ENCODE data around the gene SLC39A8.
A peak's percentile ranks its signal among the peaks of the same experiment; 100 is the strongest.

Gene SLC39A8

DNA sequence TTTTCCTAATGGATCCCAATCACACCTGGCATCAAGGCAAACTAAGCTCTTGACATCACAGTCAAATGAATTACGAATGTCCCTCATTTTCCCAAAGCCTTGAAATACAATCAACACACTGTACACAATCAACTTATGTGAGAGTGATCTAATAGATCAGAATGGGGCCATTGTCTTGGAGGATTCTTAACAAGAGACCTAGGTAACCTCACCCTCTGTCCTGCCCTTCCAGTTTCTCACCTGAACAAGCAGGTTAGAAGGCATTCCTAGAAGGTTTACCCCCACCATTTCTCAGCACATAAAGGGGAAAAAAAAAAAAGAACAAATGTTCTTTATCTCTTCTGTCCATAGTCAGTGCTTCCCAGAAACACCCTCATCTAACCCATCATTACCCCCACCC lies 6.3 kb downstream of the SLC39A8 start:
- no peak for DNase-seq

DNA sequence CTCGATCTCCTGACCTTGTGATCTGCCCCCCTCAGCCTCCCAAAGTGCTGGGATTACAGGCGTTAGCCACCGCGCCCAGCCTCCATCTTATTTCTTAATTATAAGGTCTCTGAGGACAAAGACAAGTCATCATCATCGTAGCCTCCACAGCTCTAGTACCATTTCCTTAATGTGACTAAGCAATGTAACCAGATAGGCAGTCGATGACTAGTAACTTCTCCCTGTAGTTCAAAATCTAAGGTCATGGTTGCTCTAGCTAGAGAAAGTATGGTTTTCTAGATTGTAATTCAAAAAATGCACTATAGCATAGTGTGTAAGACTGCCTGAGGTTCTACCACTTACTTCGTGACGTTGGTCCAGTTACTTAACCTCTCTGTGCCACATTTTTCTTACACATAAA lies 6.9 kb downstream of the SLC39A8 start:
- DNase-seq, result no peak

DNA sequence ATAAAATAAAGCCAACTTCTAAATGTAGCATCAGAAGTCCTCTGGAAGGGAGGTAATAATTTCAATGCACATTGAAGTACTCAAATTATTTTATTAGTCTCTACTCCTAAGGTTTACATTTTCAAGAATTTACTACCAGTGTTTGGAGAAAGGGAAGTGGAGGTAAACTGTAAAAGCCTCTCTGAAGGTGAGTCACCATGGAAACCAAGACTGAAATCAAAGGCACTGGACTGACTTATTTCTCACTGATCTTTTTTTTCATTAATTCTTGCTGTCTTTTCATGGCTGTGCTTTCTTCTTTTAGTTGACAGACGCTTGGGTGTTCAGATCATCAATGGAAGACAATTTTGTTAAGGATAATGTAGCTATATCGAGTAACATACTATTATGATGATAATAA lies 9.7 kb downstream of the SLC39A8 start:
- DNase-seq, result no peak

DNA sequence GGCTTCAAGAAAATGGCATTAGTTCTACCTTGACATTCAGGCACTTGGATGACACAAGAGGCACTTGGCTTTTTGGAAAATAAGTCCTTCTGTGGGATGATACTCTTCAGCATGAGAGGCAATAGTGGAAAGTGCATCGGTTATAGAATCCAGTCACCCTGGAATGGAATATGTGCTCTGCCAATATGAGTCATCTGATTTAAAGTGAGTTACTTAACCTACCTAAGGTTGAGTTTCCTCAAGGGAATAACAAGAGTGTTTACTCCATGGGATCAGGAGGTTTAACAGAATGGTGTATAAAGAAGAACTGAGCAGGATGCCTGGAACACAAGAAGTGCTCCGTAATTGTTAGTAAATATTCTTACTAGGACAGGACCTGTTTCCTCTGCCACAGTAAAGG lies 10.7 kb downstream of the SLC39A8 start:
- no peak for DNase-seq

DNA sequence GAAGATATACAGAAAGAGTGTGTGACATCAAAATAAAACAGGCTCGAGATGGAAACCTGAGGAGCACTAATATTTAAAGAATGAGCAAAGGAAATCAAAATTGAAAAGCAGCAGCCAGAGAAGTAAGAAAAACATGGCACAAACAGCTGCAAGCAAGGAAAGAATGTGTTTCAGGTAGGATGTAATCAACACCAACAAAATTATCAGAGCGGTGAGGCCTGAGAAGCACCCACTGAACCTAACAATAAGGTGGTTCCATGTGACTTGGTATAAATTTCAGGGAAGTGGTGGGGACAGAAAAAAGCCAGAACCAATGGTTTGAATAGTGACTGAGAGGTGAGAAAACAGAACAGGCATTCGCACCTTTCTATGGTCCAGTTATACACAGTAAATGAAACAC lies 11.5 kb downstream of the SLC39A8 start:
- no peak for DNase-seq

DNA sequence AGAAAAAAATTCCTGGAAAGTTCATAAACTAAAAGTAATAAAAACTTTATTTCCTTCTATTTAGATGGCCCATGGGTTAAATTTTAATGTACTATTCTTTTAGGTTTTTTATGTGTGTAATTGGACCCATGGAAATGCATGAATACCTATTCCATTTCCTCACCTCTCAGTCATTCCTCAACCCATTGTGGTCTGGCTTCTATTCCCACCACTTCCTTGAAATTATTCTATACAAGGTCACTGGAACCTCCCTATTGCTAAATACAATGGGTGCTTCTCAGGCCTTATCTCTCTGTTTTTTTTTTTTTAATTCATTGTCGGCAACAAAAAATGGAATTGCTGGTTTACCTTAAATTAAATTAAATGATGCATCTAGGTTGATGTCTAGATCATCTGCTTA lies 17.2 kb downstream of the SLC39A8 start:
- DNase-seq, result peak; percentile 16

DNA sequence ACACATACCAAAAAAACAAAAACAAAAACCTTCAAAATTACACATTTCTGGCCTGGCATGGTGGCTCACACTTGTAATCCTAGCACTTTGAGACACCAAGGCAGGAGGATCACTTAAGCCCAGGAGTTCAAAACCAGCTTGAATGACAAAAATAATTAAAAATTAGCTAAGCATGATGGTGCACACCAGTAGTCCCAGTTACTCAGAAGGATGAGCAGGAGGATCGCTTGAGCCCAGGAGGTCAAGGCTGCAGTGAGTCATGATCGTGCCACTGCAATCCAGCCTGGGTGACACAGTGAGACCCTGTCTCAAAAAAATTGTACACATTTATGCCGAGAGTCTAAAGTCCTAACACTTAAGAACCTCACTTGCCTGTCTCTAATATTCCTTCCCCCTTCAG lies 18.3 kb downstream of the SLC39A8 start:
- DNase-seq, result no peak

DNA sequence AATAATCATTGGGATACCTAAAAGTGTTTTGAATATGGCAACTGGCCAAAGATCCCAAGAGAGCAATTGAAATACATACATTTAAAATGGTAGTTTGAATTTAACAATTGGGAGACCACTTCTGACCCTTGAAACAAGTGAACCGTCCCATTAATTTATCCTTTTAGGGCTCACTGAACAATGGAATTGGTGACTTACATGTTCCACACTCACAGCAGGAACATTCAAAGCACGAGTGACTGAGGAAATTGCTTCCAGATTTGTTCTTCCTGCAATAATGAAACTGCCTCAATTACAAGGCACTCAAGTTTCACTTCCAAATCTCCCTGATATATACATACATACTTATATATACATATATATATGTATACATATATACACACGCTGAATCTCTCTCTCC lies 20.6 kb downstream of the SLC39A8 start:
- DNase-seq, result no peak

DNA sequence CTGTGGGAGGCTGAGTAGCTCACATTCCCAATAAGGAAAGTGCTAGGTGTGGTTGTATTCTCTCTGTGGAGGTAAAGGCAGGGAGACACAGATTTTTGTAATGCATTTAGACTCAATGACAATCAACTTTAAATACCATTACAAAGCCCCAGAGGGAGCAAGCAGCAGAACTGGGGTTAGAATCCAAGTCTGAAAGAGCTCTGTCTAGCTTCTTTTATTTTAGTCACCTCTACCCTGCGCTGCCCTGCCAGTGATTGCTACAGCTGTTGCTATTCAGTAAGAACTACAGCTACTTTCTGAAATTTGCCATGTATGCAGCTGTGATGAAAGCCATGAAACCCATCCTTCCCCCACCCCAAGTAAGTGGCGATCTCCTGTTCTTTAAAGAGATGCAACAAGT lies 22.5 kb downstream of the SLC39A8 start:
- no peak for DNase-seq

DNA sequence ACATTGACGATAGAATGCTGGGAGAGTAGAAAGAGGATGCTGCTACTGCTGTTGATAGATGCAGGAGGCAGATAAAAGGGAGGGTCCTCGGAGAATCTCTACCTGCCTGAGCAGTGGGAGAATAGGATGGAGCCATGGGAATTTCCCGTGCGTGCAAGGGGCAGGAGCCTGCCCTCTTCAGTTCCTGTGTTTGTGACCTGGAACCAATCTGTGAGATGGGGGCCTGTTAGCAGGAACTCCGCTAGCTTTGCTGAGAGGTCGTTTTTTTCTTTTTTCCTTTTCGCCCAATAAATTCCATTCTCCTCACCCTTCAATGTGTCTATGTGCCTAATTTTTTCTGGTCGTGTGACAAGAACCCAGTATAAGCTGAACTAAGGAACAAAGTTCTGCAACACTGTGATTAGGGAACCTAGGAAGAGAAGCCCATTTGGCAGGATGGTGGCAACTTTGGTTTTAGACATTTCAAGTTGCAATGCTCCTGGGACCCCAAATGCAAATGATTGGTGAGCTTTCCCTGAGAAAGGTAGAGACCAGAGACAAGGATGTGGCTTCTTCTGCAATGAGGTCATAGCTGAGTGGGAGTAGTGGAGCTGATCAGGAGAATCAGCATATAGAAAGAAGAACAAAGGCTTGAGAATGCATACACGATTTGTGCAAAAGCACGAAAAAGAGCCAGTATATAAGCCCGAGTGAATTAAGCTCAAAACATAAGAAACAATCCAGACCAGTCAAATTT lies 23.9 kb downstream of the SLC39A8 start:
- DNase-seq, result no peak

DNA sequence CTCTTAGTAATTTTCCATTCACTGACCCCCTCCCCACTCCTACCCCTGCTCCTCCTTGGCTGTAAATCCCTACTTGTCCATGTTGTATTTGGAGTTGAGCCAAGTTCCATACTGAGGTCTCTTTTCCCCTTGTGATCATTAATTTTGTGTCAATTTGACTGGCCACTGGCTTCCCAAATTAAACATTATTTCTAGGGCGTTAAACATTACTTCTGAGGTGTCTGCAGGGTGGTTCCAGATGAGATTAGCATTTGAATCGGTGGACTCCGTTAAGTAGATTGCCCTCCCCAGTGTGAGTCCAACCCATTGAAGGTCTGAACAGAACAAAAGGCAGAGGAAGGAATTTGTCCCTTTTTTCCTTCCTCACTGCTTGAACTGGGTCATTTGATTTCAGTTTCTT lies 25.7 kb downstream of the SLC39A8 start:
- DNase-seq, result no peak

DNA sequence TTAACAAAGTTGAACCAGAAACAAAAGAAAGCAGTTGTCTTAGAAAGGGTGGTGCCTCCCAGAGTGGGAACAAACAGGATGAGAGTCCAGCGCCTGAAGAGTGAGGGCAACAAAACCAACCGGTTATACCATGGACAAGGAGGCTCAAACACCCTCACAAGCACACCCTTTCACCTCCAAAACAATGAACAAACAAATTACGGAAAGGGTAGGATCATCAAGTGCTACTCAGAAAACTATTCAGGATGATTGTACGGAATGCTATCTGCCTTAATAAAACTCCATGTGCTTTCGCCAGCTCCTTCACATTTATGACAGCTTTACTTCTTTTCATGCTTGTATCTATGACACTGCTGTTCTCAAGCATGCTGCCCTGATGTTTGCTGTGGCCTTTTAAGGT lies 26.8 kb downstream of the SLC39A8 start:
- DNase-seq, result no peak

DNA sequence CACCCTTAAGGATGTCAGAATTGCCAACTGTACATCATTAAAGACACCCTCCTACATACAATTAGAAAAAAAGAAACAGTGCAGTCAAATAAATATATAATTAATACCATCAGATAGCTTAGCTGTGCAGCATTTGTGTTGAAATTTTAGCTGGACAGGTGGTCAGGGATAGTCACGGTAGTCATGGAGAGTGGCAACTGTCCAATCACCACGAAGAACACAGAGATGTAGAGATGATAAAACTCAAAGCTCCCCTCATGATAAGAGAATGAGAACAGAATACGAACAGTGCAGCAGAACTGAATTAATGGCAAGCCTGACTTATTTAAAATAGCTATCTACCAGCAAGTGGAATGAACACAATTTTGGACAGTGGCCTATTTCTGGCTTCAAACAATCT lies 27.2 kb downstream of the SLC39A8 start:
- no peak for DNase-seq

DNA sequence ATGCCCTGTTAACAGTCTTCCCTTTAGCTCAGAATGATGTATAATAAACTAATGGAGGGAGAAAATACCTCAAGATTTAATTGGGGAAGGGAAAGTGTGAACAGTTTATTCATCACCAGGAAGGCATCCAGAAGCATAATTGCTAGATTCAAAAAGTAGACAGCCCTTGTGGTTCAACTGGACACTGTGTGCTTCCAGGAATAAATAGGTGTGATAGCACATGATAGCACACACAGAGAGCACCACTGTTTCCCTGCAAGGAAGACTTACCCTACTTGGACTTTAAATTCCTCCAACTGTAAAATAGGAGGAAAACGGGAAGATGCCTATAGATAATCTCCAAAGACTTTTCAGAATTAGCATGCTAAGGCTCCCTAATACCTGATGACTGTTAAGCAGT lies 27.8 kb downstream of the SLC39A8 start:
- no peak for DNase-seq

DNA sequence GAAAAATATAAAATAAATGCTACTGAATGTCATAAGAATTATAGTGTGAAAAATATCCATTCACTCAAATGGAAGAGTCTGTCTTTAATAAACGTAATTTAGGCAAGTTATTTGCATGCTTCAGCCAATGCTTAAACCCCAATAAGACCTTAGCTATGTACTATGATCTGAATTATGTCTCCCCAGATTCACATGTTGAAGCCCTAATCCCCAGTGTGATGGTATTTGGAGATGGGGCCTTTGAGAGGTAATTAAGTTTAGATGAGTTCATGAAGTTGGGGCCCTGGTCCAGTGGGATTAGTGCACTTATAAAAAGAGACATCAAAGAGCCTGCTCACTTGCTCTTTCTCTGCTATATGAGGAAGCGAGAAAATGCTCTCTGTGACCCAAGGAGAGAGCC lies 28.7 kb downstream of the SLC39A8 start:
- no peak for DNase-seq

DNA sequence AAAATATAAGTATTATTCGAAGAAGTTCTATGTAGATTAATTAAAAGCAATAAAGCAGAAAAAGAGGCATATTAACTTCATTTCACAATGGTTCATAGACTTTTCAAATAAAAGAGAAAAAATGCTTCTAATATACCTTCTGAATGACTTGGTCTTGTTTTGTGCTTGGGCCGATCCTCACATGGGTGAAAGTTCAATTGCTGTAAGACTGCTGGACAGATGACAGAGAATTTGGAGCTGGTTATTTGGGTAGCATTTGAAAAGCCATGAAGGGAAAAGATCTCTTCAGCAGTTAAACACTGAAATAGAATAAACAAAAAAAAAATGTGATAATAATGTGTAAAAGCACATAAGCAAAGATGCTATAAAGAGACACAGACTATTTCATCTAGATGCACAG lies 29.8 kb downstream of the SLC39A8 start:
- no peak for DNase-seq

DNA sequence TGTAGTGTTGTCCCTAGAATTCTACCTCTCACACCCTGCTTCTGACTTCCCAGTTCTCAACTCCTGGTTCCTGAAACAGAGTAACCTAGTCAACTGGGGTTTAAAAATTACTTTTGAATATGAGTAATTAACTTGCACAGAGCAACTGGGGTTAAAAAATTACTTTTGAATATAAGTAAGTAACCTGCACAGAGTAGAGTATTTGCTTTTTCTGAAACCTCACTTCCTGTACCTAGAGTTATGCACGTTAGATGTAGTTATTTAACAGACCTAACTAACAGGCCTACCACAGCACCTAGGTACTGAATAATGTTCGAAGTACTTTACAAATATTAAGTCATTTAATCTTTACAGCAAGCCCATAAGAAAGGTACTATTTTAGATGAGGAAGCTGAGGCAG lies 32.9 kb downstream of the SLC39A8 start:
- no peak for DNase-seq

DNA sequence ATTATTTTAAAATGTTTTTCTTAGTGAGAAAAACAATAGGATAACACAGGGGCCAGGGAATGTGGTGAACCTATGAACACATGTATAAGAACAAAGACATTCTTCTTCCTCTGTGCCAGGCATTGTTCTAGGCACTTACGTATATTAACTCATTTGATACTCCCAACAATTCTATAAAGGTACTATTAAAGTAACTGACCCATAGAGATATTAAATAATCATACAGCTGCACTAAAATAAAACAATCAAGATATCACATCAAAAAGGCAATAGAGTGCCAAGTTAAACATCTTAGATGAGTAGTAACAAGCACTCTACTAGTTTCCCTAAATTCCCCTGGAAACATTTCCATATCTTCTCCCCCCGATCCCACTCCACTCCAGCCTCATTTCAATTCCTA lies 33.4 kb downstream of the SLC39A8 start:
- DNase-seq, result no peak

DNA sequence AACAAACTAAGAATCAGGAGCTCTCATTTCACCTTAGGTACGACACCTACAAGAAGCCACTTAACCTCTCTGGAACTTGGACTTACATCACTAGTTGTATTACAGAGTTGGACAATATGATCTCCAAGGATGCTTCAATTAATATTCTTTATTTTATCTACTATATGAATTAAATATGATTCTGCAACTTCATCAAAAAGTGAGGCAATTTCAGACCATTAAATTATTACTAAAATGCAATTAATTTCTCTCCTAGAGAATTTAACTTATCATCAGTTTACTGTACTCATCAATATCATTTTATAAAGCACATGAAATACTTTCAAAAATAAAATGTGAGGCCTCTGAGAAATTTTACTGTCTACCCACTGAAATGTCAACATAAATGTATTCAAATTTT lies 33.9 kb downstream of the SLC39A8 start:
- DNase-seq, result no peak

DNA sequence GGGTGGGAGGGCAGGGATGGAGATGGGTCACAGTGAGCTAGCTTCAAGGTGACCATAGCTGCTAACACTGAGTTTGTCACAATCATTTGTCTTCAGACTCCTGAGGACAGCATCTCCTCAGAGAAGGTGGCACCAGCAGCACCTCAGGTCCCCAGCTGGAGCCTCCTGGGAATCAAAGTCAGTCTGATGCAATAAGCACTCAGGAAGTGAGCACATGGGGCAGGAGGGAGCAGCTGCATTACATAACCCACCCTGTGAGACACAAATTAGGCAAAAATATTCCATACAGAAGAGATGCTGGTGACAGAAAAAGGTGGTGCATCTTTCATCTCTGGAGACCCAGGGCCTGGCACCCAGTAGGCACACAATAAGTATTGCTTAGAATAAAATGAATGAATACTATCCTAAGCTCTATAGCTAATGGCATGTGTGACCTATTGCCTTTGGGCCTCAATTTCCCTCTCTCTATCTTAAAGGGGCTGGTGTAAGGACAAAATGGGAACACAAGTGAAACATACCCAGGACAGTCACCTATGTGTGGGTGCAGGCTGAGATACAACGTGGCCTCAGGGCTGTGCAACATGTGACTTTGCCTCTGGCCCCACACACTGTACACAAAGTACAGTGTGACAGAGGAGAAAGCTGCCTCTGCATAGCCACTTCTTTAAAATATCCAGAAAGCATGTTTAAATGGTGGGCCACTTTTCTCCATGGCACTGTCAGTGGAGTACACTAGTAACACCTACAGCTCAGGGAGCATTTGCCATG lies 37.1 kb downstream of the SLC39A8 start:
- DNase-seq, result peak; percentile 3

DNA sequence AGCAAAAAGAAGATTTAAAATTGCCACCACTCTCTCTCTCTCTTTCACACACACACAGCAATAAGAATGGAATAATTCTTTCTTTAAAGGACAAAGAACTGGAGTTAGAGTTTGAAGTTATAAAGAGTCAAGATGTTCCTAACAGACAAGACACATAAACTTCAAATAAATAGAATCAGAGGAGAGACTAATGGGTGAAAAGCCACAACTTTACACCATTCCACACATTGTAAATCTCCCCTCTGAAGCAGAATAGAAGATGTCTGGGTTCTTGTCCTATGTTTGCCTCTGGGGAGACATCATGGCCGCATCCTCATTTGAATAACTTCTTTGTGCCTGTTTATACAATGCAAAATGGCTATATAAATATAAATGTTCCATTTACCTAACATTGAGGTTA lies 39.6 kb downstream of the SLC39A8 start:
- DNase-seq, result no peak

DNA sequence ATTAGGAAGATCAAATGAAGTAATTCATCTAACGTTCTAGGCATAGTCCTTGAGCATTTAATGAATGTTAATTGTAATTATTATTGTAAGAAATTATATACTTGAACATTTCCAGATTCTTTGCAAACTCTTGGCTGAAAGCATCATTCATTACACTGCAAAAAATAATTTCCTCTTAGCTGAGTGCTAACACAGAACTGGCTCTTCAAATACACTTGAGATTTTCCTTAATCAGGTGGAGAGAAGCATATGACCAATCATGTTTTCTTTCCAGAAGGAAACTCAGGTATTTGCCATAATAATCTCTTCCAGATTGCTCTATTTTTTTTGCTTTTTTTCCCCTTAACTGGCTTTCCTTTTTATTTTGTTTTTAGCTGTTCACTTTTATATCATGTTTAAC lies 42.5 kb downstream of the SLC39A8 start:
- DNase-seq, result no peak

DNA sequence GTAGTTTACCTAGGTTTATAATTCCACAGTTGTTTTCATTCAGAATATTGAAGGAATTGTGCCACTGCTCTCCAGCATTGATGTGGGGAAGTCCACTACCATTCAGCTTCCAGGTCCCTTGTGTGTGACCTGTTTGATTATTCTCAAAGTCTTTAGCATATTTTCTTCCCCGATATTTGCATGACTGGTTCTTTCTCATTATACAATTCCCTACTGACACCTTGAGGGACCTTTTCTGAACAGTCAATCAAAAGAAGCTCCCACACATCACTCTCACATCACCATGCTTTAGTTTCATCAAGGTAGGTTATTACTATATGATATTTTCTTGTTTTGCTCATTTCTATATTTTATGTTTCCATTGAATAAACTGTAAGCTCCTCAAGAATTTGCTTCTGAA lies 44.1 kb downstream of the SLC39A8 start:
- no peak for DNase-seq

DNA sequence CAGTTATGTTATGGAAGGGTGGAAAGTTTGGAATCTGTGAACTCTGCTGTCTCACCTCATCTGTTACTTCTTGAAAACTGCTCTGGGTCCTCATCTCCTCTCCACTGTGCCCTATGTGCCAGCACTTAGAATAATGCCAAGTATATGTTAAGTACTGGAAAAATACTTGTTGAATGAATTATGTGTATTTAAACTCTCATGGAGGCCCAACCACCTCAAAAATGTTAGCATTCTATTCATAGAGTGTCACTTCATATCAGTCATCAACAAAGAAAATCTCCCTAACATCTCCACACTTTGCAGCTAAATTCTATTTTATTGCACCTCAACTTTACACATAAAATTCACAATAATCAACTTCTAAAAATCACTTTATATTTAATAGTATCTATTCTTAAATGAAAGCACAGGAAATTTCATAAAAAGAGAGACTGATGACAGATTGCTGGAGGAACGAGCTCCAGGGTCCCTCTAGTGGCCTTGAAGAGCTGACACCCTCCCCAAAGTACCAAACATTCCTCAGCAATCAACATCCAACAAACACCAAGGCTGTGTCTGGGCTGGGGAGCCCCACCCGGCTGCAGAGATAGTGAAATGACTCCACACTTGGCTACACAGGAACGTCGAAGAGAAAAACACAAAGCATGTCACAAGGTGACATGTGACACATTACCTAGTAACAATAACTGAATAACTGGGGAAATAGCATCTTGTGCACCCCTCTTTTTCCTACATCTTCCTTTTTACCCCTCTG lies 45.8 kb downstream of the SLC39A8 start:
- DNase-seq, result peak; percentile 40

All from fibroblast of skin of abdomen (primary cell).